Uterus (tissue), 4 donors: ENCODE measurements around the gene HS3ST4. TPM values are rescaled to one million over a fixed set of nuclear protein-coding genes. Genes with fewer than 3 reads are reported as not detected.

ENCODE experiments used
- DNase-seq, 2 donors: peaks; one replicate each; pipeline ENCODE4 v3.0.0-alpha.2; 2019 to 2020
- H3K27ac ChIP-seq, 2 donors: fragments of 200-600 bp; sonication (generic); 1 replicate in 1 of 2; 2 replicates in 1 of 2; pipeline ENCODE4 v1.5.1; 2016 to 2018
- H3K27me3 ChIP-seq, 2 donors: fragments of 200-600 bp; sonication (generic); one replicate each; pipeline ENCODE4 v1.5.1; 2018 to 2019; ENCODE audit warnings: control low read depth in 1 of 2
- H3K36me3 ChIP-seq, 2 donors: fragments of 200-600 bp; sonication (generic); one replicate each; pipeline ENCODE4 v1.5.1; 2019; ENCODE audit warnings: control low read depth in 1 of 2
- H3K4me1 ChIP-seq, 2 donors: fragments of 200-600 bp; sonication (generic); one replicate each; pipeline ENCODE4 v1.5.1; 2018 to 2019; ENCODE audit warnings: control low read depth in 1 of 2
- H3K4me3 ChIP-seq, 2 donors: fragments of 200-600 bp; sonication (generic); 1 replicate in 1 of 2; 2 replicates in 1 of 2; pipeline ENCODE4 v1.5.1; 2018 to 2019; ENCODE audit warnings: mild to moderate bottlenecking in 1 of 2
- H3K9me3 ChIP-seq, 2 donors: fragments of 200-600 bp; sonication (generic); one replicate each; pipeline ENCODE4 v1.5.1; 2019; ENCODE audit warnings: control low read depth in 1 of 2
- CTCF ChIP-seq, 4 experiments: fragments of 200-600 bp in 2 of 4; fragments of 450-650 bp in 2 of 4; sonication (generic) in 2 of 4; IDR thresholded peaks; one replicate each; pipeline ENCODE4 v1.5.1; 2016 to 2019; ENCODE audit warnings: antibody characterized with exemption in 4 of 4, mild to moderate bottlenecking in 2 of 4, moderate library complexity in 1 of 4
- POLR2A ChIP-seq, 2 donors: fragments of 450-650 bp; IDR thresholded peaks; one replicate each; pipeline ENCODE4 v1.6.1; 2016; ENCODE audit warnings: antibody characterized with exemption in 2 of 2, mild to moderate bottlenecking in 1 of 2, moderate library complexity in 1 of 2
- intact Hi-C: fragments of 100-400 bp; cut with DNase I; formaldehyde crosslinking; loops from one replicate; pipeline ENCODE4 v1.15.1; 2023; ENCODE audit warnings: low total_unique reads
- total RNA-seq, 4 donors: library from RNA; depleted of rRNA in 3 of 4; stranded (reverse); fragments of >200 nt in 3 of 4; gene quantifications; one replicate each; pipeline versions ENCODE4 v1.1.0 to v1.2.4, GENCODE V29; 2014 to 2023
- donor health status: DM: yes; HTN: yes; CAD: no.

HS3ST4 gene
- total RNA-seq, 4 donors from 2014 or later: 0.14 TPM; not detected in 3

GRCh38 chr16:26139091-26139490, 447.3 kb downstream of the HS3ST4 start:
- DNase-seq: no peak
- Histone ChIP-seq H3K4me3 (no peak overlapping the region), H3K36me3 (no peaks in the 10 kb centered on the region), H3K27me3 (no peaks in the 10 kb centered on the region), H3K27ac (no peak overlapping the region), H3K9me3 (no peaks in the 10 kb centered on the region), H3K4me1 (no peaks in the 10 kb centered on the region)
- intact Hi-C loops: no loop called here
- TF ChIP-seq POLR2A (IDR thresholded peaks at IDR 0.05) (no peak), CTCF (IDR thresholded peaks at IDR 0.05) (no peak)

- Histone ChIP-seq H3K27me3 (no peaks in the 10 kb centered on the region), H3K27ac (no peak overlapping the region), H3K4me1 (no peaks in the 10 kb centered on the region), H3K4me3 (no peak overlapping the region), H3K36me3 (no peaks in the 10 kb centered on the region), H3K9me3 (no peaks in the 10 kb centered on the region)
- TF ChIP-seq POLR2A (IDR thresholded peaks at IDR 0.05) (no peak), CTCF (IDR thresholded peaks at IDR 0.05) (no peak)
- DNase-seq: no peak
- intact Hi-C loops: no loop called here
These were observed 448.1 kb downstream of the HS3ST4 start for GRCh38 chr16:26139884-26140283.

- Histone ChIP-seq H3K9me3 (no peaks in the 10 kb centered on the region), H3K4me3 (no peak overlapping the region), H3K27ac (no peak overlapping the region), H3K27me3 (no peaks in the 10 kb centered on the region), H3K4me1 (no peaks in the 10 kb centered on the region), H3K36me3 (no peaks in the 10 kb centered on the region)
- no peak for TF ChIP-seq CTCF (IDR thresholded peaks at IDR 0.05)
- TF ChIP-seq POLR2A (IDR thresholded peaks at IDR 0.05): no peak
- intact Hi-C loops: no loop called here
- no peak for DNase-seq
These were observed 457.8 kb downstream of the HS3ST4 start for GRCh38 chr16:26149364-26150190.

- H3K4me1 ChIP-seq: no peaks in the 10 kb centered on the region
- H3K36me3 ChIP-seq: no peaks in the 10 kb centered on the region
- H3K9me3 ChIP-seq: no peaks in the 10 kb centered on the region
- no peaks in the 10 kb centered on the region for H3K27me3 ChIP-seq
- no peak for DNase-seq
- intact Hi-C loops: no loop called here
- H3K27ac ChIP-seq: no peak overlapping the region
- H3K4me3 ChIP-seq: no peak overlapping the region
- TF ChIP-seq POLR2A (IDR thresholded peaks at IDR 0.05): no peak
- TF ChIP-seq CTCF (IDR thresholded peaks at IDR 0.05): no peak
These were observed 463.5 kb downstream of the HS3ST4 start for GRCh38 chr16:26155221-26155620.

- DNase-seq: no peak
- H3K27me3 ChIP-seq: no peaks in the 10 kb centered on the region
- no peaks in the 10 kb centered on the region for H3K36me3 ChIP-seq
- no peaks in the 10 kb centered on the region for H3K9me3 ChIP-seq
- no peak overlapping the region for H3K4me3 ChIP-seq
- no peak overlapping the region for H3K27ac ChIP-seq
- TF ChIP-seq CTCF (IDR thresholded peaks at IDR 0.05) (no peak), POLR2A (IDR thresholded peaks at IDR 0.05) (no peak)
- H3K4me1 ChIP-seq: no peaks in the 10 kb centered on the region
- intact Hi-C loops: no loop called here
These were observed 465.6 kb downstream of the HS3ST4 start for GRCh38 chr16:26157319-26157718.
